Neutrophil (primary cell): ENCODE results near the gene SOCS7.

Source experiments
- H3K27ac ChIP-seq: fragments of 200-600 bp; sonication (generic); 2 replicates; pipeline ENCODE4 v1.5.1; 2016; ENCODE audit warnings: mild to moderate bottlenecking, moderate library complexity
- H3K27me3 ChIP-seq: fragments of 200-600 bp; sonication (generic); 2 replicates; pipeline ENCODE4 v1.6.0; 2016; ENCODE audit warnings: mild to moderate bottlenecking
- H3K36me3 ChIP-seq: fragments of 200-600 bp; sonication (generic); 2 replicates; pipeline ENCODE4 v1.5.1; 2017
- H3K4me1 ChIP-seq, 2 experiments: fragments of 200-600 bp in 1 of 2; sonication (generic) in 1 of 2; 1 replicate in 1 of 2; 2 replicates in 1 of 2; pipeline versions ENCODE4 v1.5.1 to v1.6.1; 2013 to 2016; ENCODE audit warnings: low read depth in 1 of 2, low read length in 1 of 2, mild to moderate bottlenecking in 1 of 2, moderate library complexity in 1 of 2; ENCODE audit not compliant: control insufficient read depth in 1 of 2, insufficient read depth in 1 of 2
- H3K4me3 ChIP-seq, 2 experiments: fragments of 200-600 bp in 1 of 2; sonication (generic) in 1 of 2; 1 replicate in 1 of 2; 2 replicates in 1 of 2; pipeline ENCODE4 v1.5.1; 2013 to 2016; ENCODE audit warnings: low read depth in 1 of 2, low read length in 1 of 2, mild to moderate bottlenecking in 1 of 2, moderate library complexity in 1 of 2
- H3K9me3 ChIP-seq: fragments of 200-600 bp; sonication (generic); 2 replicates; pipeline ENCODE4 v1.5.1; 2016
- CTCF ChIP-seq: fragments of 200-600 bp; sonication (generic); IDR thresholded peaks from 2 replicates; pipeline ENCODE4 v1.5.1; 2016; ENCODE audit warnings: antibody characterized with exemption

The SOCS7 gene

GRCh38 chr17:38379448-38379847 lies 27.8 kb downstream of the SOCS7 start:
- Histone ChIP-seq H3K36me3 (peaks cover 11% of the 10 kb centered on the region), H3K27ac (no peak overlapping the region), H3K4me1 (no peaks in the 10 kb centered on the region), H3K9me3 (no peaks in the 10 kb centered on the region), H3K27me3 (no peaks in the 10 kb centered on the region), H3K4me3 (no peak overlapping the region)
- TF ChIP-seq CTCF: no peak

GRCh38 chr17:38395090-38395489 lies 43.4 kb downstream of the SOCS7 start:
- TF ChIP-seq CTCF: no peak
- no peaks in the 10 kb centered on the region for H3K4me1 ChIP-seq
- peaks cover 22% of the 10 kb centered on the region for H3K36me3 ChIP-seq
- H3K9me3 ChIP-seq: no peaks in the 10 kb centered on the region
- H3K27me3 ChIP-seq: no peaks in the 10 kb centered on the region
- no peak overlapping the region for H3K4me3 ChIP-seq
- no peak overlapping the region for H3K27ac ChIP-seq

GRCh38 chr17:38397227-38397626 lies 45.6 kb downstream of the SOCS7 start:
- Histone ChIP-seq H3K9me3 (no peaks in the 10 kb centered on the region), H3K27ac (no peak overlapping the region), H3K36me3 (peaks cover 32% of the 10 kb centered on the region), H3K27me3 (no peaks in the 10 kb centered on the region), H3K4me1 (no peaks in the 10 kb centered on the region), H3K4me3 (no peak overlapping the region)
- TF ChIP-seq CTCF: no peak

GRCh38 chr17:38400286-38400685 lies 48.6 kb downstream of the SOCS7 start:
- peaks cover 31% of the 10 kb centered on the region for H3K36me3 ChIP-seq
- no peaks in the 10 kb centered on the region for H3K4me1 ChIP-seq
- no peaks in the 10 kb centered on the region for H3K27me3 ChIP-seq
- no peak for TF ChIP-seq CTCF
- H3K27ac ChIP-seq: no peak overlapping the region
- no peaks in the 10 kb centered on the region for H3K9me3 ChIP-seq
- no peak overlapping the region for H3K4me3 ChIP-seq

GRCh38 chr17:38401459-38401858 lies 49.8 kb downstream of the SOCS7 start:
- H3K27ac ChIP-seq: no peak overlapping the region
- H3K27me3 ChIP-seq: no peaks in the 10 kb centered on the region
- peaks cover 20% of the 10 kb centered on the region for H3K36me3 ChIP-seq
- no peaks in the 10 kb centered on the region for H3K4me1 ChIP-seq
- no peak for TF ChIP-seq CTCF
- H3K9me3 ChIP-seq: no peaks in the 10 kb centered on the region
- no peak overlapping the region for H3K4me3 ChIP-seq

- Histone ChIP-seq H3K36me3 (peaks cover 20% of the 10 kb centered on the region), H3K4me1 (no peaks in the 10 kb centered on the region), H3K9me3 (no peaks in the 10 kb centered on the region), H3K27me3 (no peaks in the 10 kb centered on the region), H3K4me3 (no peak overlapping the region), H3K27ac (no peak overlapping the region)
- no peak for TF ChIP-seq CTCF
Measured at GRCh38 chr17:38402897-38403296, 51.3 kb downstream of the SOCS7 start.
